Cardiac muscle cell (in vitro differentiated cells and primary cell): Measurements from ENCODE around the gene PRRT2. TPM values are rescaled to one million over a fixed set of nuclear protein-coding genes. Genes with fewer than 3 reads are reported as not detected.
"Not testable (repeated sequence)": the region's sequence is repeated elsewhere in the genome, so short reads cannot be mapped to it uniquely, and the experiment has no call there.

Experiments
- DNase-seq, 2 donors: peaks; one replicate each; pipeline versions ENCODE4 v3.0.0 to v3.0.0-alpha.2; 2010 to 2017; ENCODE audit warnings: low read depth in 1 of 2, low spot score in 1 of 2
- H3K27ac ChIP-seq: fragments of 200-600 bp; sonication (generic); 2 replicates; pipeline ENCODE4 v1.5.1; 2016
- H3K27me3 ChIP-seq: fragments of 200-600 bp; sonication (generic); 2 replicates; pipeline ENCODE4 v1.6.0; 2016; ENCODE audit warnings: control low read depth
- H3K36me3 ChIP-seq: fragments of 200-600 bp; sonication (generic); 2 replicates; pipeline ENCODE4 v1.5.1; 2016; ENCODE audit warnings: control low read depth
- H3K4me1 ChIP-seq: fragments of 200-600 bp; sonication (generic); 2 replicates; pipeline ENCODE4 v1.8.1; 2017; ENCODE audit warnings: low read depth, mild to moderate bottlenecking, mixed run types
- H3K4me3 ChIP-seq: fragments of 200-600 bp; sonication (generic); 2 replicates; pipeline ENCODE4 v1.5.1; 2016; ENCODE audit warnings: mild to moderate bottlenecking
- H3K9me3 ChIP-seq: fragments of 200-600 bp; sonication (generic); 2 replicates; pipeline ENCODE4 v1.5.1; 2017; ENCODE audit warnings: low read depth, mild to moderate bottlenecking, control low read depth
- CTCF ChIP-seq: IDR thresholded peaks from 2 replicates; pipeline ENCODE4 v1.5.1; 2012; ENCODE audit warnings: low read depth, mild to moderate bottlenecking, low read length
- polyA plus RNA-seq: library from polyadenylated mRNA; unstranded; fragments of >200 nt; fragmentation: Nextera tagmentation; extraction: Ambion mirVana; gene quantifications from 2 replicates; pipeline ENCODE4 v1.2.1, GENCODE V29; 2016
- total RNA-seq: library from RNA; depleted of rRNA; stranded (reverse); fragments of >200 nt; gene quantifications from 2 replicates; pipeline ENCODE4 v1.2.3, GENCODE V29; 2016

PRRT2 gene
- total and polyA plus RNA-seq, 2 experiments from 2014 or later: 19.3 to 19.7 TPM

GRCh38 chr16:29831490-29831889 is 19.5 kb downstream of the PRRT2 start:
- no peaks in the 10 kb centered on the region for H3K9me3 ChIP-seq
- H3K4me3 ChIP-seq: no peak overlapping the region
- H3K27me3 ChIP-seq: no peaks in the 10 kb centered on the region
- no peak overlapping the region for H3K27ac ChIP-seq
- H3K36me3 ChIP-seq: no peaks in the 10 kb centered on the region
- H3K4me1 ChIP-seq: no peaks in the 10 kb centered on the region
- no peak for DNase-seq
- no peak for TF ChIP-seq CTCF

- not testable (repeated sequence) for H3K27me3 ChIP-seq, H3K9me3 ChIP-seq, H3K4me1 ChIP-seq, DNase-seq, H3K4me3 ChIP-seq, H3K27ac ChIP-seq, H3K36me3 ChIP-seq
These were observed 21.2 kb downstream of the PRRT2 start for GRCh38 chr16:29833219-29833618.

- H3K4me1 ChIP-seq: no peaks in the 10 kb centered on the region
These were observed 22.1 kb downstream of the PRRT2 start for GRCh38 chr16:29834079-29834478.

GRCh38 chr16:29835926-29836325 is 23.9 kb downstream of the PRRT2 start:
- H3K4me1 ChIP-seq: no peaks in the 10 kb centered on the region
- no peak overlapping the region for H3K27ac ChIP-seq
- no peak for DNase-seq
- no peaks in the 10 kb centered on the region for H3K9me3 ChIP-seq
- H3K27me3 ChIP-seq: no peaks in the 10 kb centered on the region
- H3K36me3 ChIP-seq: no peaks in the 10 kb centered on the region
- no peak for TF ChIP-seq CTCF
- no peak overlapping the region for H3K4me3 ChIP-seq

More at GRCh38 chr16:29834079-29834478, 22.1 kb downstream of the PRRT2 start:
- H3K36me3 ChIP-seq: no peaks in the 10 kb centered on the region
- no peak for TF ChIP-seq CTCF
- no peaks in the 10 kb centered on the region for H3K9me3 ChIP-seq
- no peak for DNase-seq
- no peak overlapping the region for H3K4me3 ChIP-seq
- H3K27me3 ChIP-seq: no peaks in the 10 kb centered on the region
- H3K27ac ChIP-seq: no peak overlapping the region

- H3K9me3 ChIP-seq: no peaks in the 10 kb centered on the region
- no peaks in the 10 kb centered on the region for H3K27me3 ChIP-seq
- H3K4me3 ChIP-seq: no peak overlapping the region
- no peak overlapping the region for H3K27ac ChIP-seq
- DNase-seq: no peak
- H3K36me3 ChIP-seq: no peaks in the 10 kb centered on the region
- no peaks in the 10 kb centered on the region for H3K4me1 ChIP-seq
- no peak for TF ChIP-seq CTCF
These were observed 24.6 kb downstream of the PRRT2 start for GRCh38 chr16:29836623-29837022.

- Histone ChIP-seq H3K4me3 (no peak overlapping the region), H3K36me3 (no peaks in the 10 kb centered on the region), H3K27me3 (no peaks in the 10 kb centered on the region), H3K27ac (no peak overlapping the region), H3K9me3 (no peaks in the 10 kb centered on the region), H3K4me1 (no peaks in the 10 kb centered on the region)
- TF ChIP-seq CTCF: no peak
- no peak for DNase-seq
These were observed 25.8 kb downstream of the PRRT2 start for GRCh38 chr16:29837841-29838240.
